Epithelial cell of proximal tubule (primary cell): ENCODE measurements around the gene ZDHHC1. TPM values are rescaled to one million over a fixed set of nuclear protein-coding genes. Genes with fewer than 3 reads are reported as not detected.
"Not testable (repeated sequence)": the region's sequence is repeated elsewhere in the genome, so short reads cannot be mapped to it uniquely, and the experiment has no call there.

Source experiments
- DNase-seq: peaks from one replicate; pipeline ENCODE4 v3.0.0-alpha.2; 2011; ENCODE audit warnings: low read depth
- H3K4me3 ChIP-seq: 2 replicates; pipeline ENCODE4 v1.5.1; 2011; ENCODE audit warnings: low read depth, mild to moderate bottlenecking, low read length
- CTCF ChIP-seq: conservative IDR thresholded peaks from 2 replicates; pipeline ENCODE4 v1.5.1; 2012; ENCODE audit warnings: low read depth, mild to moderate bottlenecking, low read length
- total RNA-seq: library from RNA; depleted of rRNA; stranded (reverse); fragments of >200 nt; gene quantifications from 2 replicates; pipeline ENCODE4 v1.2.3, GENCODE V29; 2015

Gene ZDHHC1
- total RNA-seq, 1 donor from 2014 or later: 7.3 TPM

DNA sequence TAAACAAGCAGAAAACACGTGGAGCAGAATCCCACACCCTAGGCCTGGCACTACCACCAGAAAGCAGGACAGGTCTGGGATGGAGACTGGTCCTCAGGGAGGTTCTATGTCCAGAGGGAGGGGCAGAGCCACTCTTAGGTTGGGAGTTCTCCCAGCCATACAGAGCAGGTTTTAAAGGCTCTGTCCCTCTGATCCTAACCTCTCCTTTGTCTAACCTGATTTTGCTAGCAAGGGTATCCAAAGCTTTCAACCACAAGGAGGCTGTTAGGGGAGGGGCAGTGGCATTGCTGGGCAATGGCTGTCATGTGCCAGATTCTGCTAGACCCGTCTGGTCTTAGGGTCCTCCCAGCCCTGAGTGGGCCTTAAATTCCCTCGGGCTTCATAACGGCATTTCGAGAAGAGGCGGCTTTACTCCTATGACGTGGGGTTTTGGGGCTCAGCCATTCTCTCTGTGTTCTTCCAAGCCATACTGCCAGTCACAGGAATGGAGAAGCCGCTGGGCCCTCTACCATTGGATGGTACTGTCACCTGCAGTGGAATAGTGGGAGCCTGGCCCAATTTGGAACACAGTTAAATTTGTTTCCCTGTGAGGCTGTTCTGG is 28.7 kb downstream of the ZDHHC1 start:
- no peak for TF ChIP-seq CTCF
- H3K4me3 ChIP-seq: no peak overlapping the region
- no peak for DNase-seq

- no peak for DNase-seq
- no peak overlapping the region for H3K4me3 ChIP-seq
- no peak for TF ChIP-seq CTCF
Measured at GRCh38 chr16:67386861-67387455, 29.3 kb downstream of the ZDHHC1 start.

- no peak for TF ChIP-seq CTCF
- no peak overlapping the region for H3K4me3 ChIP-seq
- no peak for DNase-seq
Measured at GRCh38 chr16:67384778-67385510, 31.3 kb downstream of the ZDHHC1 start.

DNA sequence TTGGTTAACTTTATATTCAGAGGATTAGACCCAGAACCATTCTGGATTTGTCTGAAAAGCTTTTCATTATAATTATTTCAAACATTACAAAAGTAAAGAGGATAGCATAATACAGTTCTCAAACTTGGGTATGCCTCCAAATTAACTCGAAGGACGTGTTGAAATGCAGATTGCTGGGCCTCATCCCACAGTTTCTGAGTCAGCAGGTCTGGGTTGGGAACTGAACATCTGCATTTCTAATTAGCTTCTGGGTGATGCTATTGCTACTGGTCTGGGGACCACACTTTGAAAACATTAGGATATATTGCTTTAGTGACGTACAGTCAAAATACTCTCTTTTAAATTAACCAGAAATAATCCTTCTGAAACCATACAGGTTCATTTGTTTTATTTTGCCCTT is 33.0 kb downstream of the ZDHHC1 start:
- H3K4me3 ChIP-seq: no peak overlapping the region
- no peak for DNase-seq
- TF ChIP-seq CTCF: no peak

DNA sequence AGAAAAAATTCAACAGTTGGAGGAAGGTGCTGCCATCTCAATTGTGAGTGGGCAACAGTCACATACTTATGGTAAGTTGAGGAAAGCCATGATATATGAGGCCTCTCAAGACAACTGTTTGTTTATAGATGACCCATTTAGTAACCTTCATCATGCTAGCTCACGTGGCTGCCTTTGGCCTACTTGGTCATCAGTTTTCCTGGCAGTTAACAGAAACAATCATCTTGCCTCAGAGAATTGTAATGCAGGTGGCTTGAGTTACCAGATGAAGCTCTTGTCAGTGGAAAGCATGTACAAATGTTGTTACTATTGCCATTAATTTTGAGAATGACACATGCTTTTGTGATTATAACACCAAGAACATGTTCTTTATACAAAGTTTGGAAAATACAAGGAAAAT is 37.6 kb downstream of the ZDHHC1 start:
- no peak for DNase-seq
- no peak for TF ChIP-seq CTCF
- H3K4me3 ChIP-seq: no peak overlapping the region

GRCh38 chr16:67376012-67376411 is 40.3 kb downstream of the ZDHHC1 start:
- DNase-seq, H3K4me3 ChIP-seq: not testable (repeated sequence)

GRCh38 chr16:67372664-67373063 is 43.6 kb downstream of the ZDHHC1 start:
- peak; percentile 45 for TF ChIP-seq CTCF
- H3K4me3 ChIP-seq: no peak overlapping the region
- no peak for DNase-seq
